Non-pigmented ciliary epithelial cell (primary cell): ENCODE results near the gene PYCARD.
"Not testable (repeated sequence)": the region's sequence is repeated elsewhere in the genome, so short reads cannot be mapped to it uniquely, and the experiment has no call there.

ENCODE experiments used
- DNase-seq: peaks from one replicate; pipeline ENCODE4 v3.0.0-alpha.2; 2010; ENCODE audit warnings: low read depth

Gene PYCARD

GRCh38 chr16:31202414-31203375, at the start of gene PYCARD:
TSS of gene PYCARD (minus strand) at chr16:31202760. CDS start at chr16:31202690, 70 bp downstream.
- DNase-seq: no peak

- no peak for DNase-seq
These were observed 48.9 kb upstream of the PYCARD start for GRCh38 chr16:31251435-31251834.

- no peak for DNase-seq
These were observed 48.3 kb upstream of the PYCARD start for GRCh38 chr16:31250782-31251384.

- no peak for DNase-seq
These were observed 45.8 kb upstream of the PYCARD start for GRCh38 chr16:31248344-31248743.

- DNase-seq: no peak
These were observed 43.7 kb upstream of the PYCARD start for GRCh38 chr16:31246296-31246695.

- DNase-seq: not testable (repeated sequence)
These were observed 43.0 kb upstream of the PYCARD start for GRCh38 chr16:31245598-31245997.

GRCh38 chr16:31243734-31244670, 41.4 kb upstream of the PYCARD start:
- DNase-seq: no peak

GRCh38 chr16:31242206-31242605, 39.6 kb upstream of the PYCARD start:
- DNase-seq: no peak

GRCh38 chr16:31238041-31238440, 35.5 kb upstream of the PYCARD start:
- no peak for DNase-seq

- no peak for DNase-seq
These were observed 26.9 kb upstream of the PYCARD start for GRCh38 chr16:31229501-31229900.

- no peak for DNase-seq
These were observed 25.6 kb upstream of the PYCARD start for GRCh38 chr16:31228206-31228605.

- no peak for DNase-seq
These were observed 22.6 kb upstream of the PYCARD start for GRCh38 chr16:31225193-31225592.

- DNase-seq: no peak
These were observed 21.8 kb upstream of the PYCARD start for GRCh38 chr16:31224092-31224955.

- DNase-seq: no peak
These were observed 20.5 kb upstream of the PYCARD start for GRCh38 chr16:31223044-31223443.

- DNase-seq: no peak
These were observed 19.0 kb upstream of the PYCARD start for GRCh38 chr16:31221357-31222160.

- no peak for DNase-seq
These were observed 16.7 kb upstream of the PYCARD start for GRCh38 chr16:31219154-31219741.

- no peak for DNase-seq
These were observed 14.6 kb upstream of the PYCARD start for GRCh38 chr16:31217136-31217530.

- no peak for DNase-seq
These were observed 14.0 kb upstream of the PYCARD start, which contains the start of gene PYDC1 for GRCh38 chr16:31216422-31217135. TSS of gene PYDC1 (minus strand) at chr16:31217135. CDS start at chr16:31217028, 107 bp downstream.
